MM.1S (cell line): ENCODE data around the gene ITPR3.

Experiments
- DNase-seq: peaks from one replicate; pipeline ENCODE4 v3.0.0-alpha.2; 2015
- H2AFZ ChIP-seq: fragments of 300-600 bp; sonication (generic); 2 replicates; pipeline ENCODE4 v1.6.0; 2016; ENCODE audit warnings: antibody characterized with exemption, low read length
- H3F3A ChIP-seq: fragments of 300-600 bp; sonication (generic); 2 replicates; pipeline ENCODE4 v1.6.1; 2016; ENCODE audit warnings: mild to moderate bottlenecking, antibody characterized with exemption, low read length, moderate library complexity, mixed read lengths; ENCODE audit not compliant: insufficient read depth
- H3K27ac ChIP-seq: fragments of 300-600 bp; sonication (generic); 2 replicates; pipeline ENCODE4 v1.5.1; 2016; ENCODE audit warnings: mild to moderate bottlenecking, low read length
- H3K27me3 ChIP-seq: fragments of 300-600 bp; sonication (generic); replicated peaks from 2 replicates; pipeline ENCODE4 v1.6.0; 2016; ENCODE audit warnings: low read length; ENCODE audit not compliant: insufficient read depth
- H3K36me3 ChIP-seq: fragments of 300-600 bp; sonication (generic); replicated peaks from 2 replicates; pipeline ENCODE4 v1.6.1; 2016; ENCODE audit warnings: mild to moderate bottlenecking, low read length, mixed read lengths; ENCODE audit not compliant: insufficient read depth
- H3K4me1 ChIP-seq: fragments of 300-600 bp; sonication (generic); 2 replicates; pipeline ENCODE4 v1.6.1; 2016; ENCODE audit warnings: low read length, mixed read lengths
- H3K4me2 ChIP-seq: fragments of 300-600 bp; sonication (generic); 2 replicates; pipeline ENCODE4 v1.6.0; 2016; ENCODE audit warnings: low read depth, low read length
- H3K4me3 ChIP-seq: fragments of 300-600 bp; sonication (generic); 2 replicates; pipeline ENCODE4 v1.5.1; 2016; ENCODE audit warnings: low read length, mixed read lengths
- H3K79me2 ChIP-seq: fragments of 300-600 bp; sonication (generic); 2 replicates; pipeline ENCODE4 v1.6.1; 2016; ENCODE audit warnings: mixed run types, low read length, mixed read lengths
- H3K9ac ChIP-seq: fragments of 300-600 bp; sonication (generic); 2 replicates; pipeline ENCODE4 v1.6.1; 2016; ENCODE audit warnings: low read length, mixed read lengths
- H3K9me2 ChIP-seq: fragments of 300-600 bp; sonication (generic); replicated peaks from 2 replicates; pipeline ENCODE4 v1.6.1; 2016; ENCODE audit warnings: mild to moderate bottlenecking, low read length, mixed read lengths; ENCODE audit not compliant: insufficient read depth
- H3K9me3 ChIP-seq: fragments of 300-600 bp; sonication (generic); replicated peaks from 2 replicates; pipeline ENCODE4 v1.6.1; 2016; ENCODE audit warnings: mild to moderate bottlenecking, low read length, mixed read lengths; ENCODE audit not compliant: insufficient read depth
- H4K20me1 ChIP-seq: fragments of 300-600 bp; sonication (generic); 2 replicates; pipeline ENCODE4 v1.6.1; 2016; ENCODE audit warnings: mild to moderate bottlenecking, low read length, moderate library complexity, mixed read lengths; ENCODE audit not compliant: insufficient read depth
- CTCF ChIP-seq: fragments of 300-600 bp; sonication (generic); IDR thresholded peaks from 2 replicates; pipeline ENCODE4 v1.5.1; 2016; ENCODE audit warnings: antibody characterized with exemption, low read length, mixed read lengths
- EZH2 ChIP-seq: fragments of 300-600 bp; sonication (generic); optimal IDR thresholded peaks from 2 replicates; pipeline ENCODE3; 2017; ENCODE audit warnings: low read depth, mild to moderate bottlenecking, antibody characterized with exemption, low read length, mixed read lengths
- EZH2phosphoT487 ChIP-seq: fragments of 300-600 bp; sonication (generic); IDR thresholded peaks from 2 replicates; pipeline ENCODE4 v1.6.1; 2018; ENCODE audit warnings: antibody characterized with exemption, low read length

The ITPR3 gene

GRCh38 chr6:33702345-33702977, 81.3 kb downstream of the ITPR3 start:
- Histone ChIP-seq H2AFZ (no peak overlapping the region), H3K27ac (no peak overlapping the region), H4K20me1 (no peaks in the 10 kb centered on the region), H3K4me1 (peaks cover 22% of the 10 kb centered on the region), H3K4me2 (no peak overlapping the region), H3K79me2 (peaks cover 20% of the 10 kb centered on the region), H3K9ac (no peak overlapping the region), H3K36me3 (no peaks in the 10 kb centered on the region), H3K9me2 (no peaks in the 10 kb centered on the region), H3K9me3 (no peaks in the 10 kb centered on the region), H3K27me3 (no peaks in the 10 kb centered on the region), H3F3A (peaks cover 12% of the 10 kb centered on the region), H3K4me3 (no peak overlapping the region)
- no peak for TF ChIP-seq EZH2
- peak; percentile 36 for TF ChIP-seq CTCF
- no peak for TF ChIP-seq EZH2phosphoT487
- DNase-seq, result peak; percentile 30

- Histone ChIP-seq H3K4me1 (peaks cover 38% of the 10 kb centered on the region), H2AFZ (no peak overlapping the region), H3K4me3 (no peak overlapping the region), H3K9me2 (no peaks in the 10 kb centered on the region), H3K27me3 (no peaks in the 10 kb centered on the region), H3K9ac (no peak overlapping the region), H3K4me2 (no peak overlapping the region), H3K36me3 (no peaks in the 10 kb centered on the region), H3F3A (peaks cover 12% of the 10 kb centered on the region), H3K9me3 (no peaks in the 10 kb centered on the region), H3K27ac (no peak overlapping the region), H3K79me2 (peaks cover 27% of the 10 kb centered on the region), H4K20me1 (no peaks in the 10 kb centered on the region)
- TF ChIP-seq CTCF, result no peak
- no peak for TF ChIP-seq EZH2phosphoT487
- no peak for TF ChIP-seq EZH2
- DNase-seq, result no peak
Measured at GRCh38 chr6:33704215-33705066, 83.3 kb downstream of the ITPR3 start.

GRCh38 chr6:33705268-33705885, 84.3 kb downstream of the ITPR3 start:
- Histone ChIP-seq H3K27ac (no peak overlapping the region), H3K9me3 (no peaks in the 10 kb centered on the region), H3K36me3 (no peaks in the 10 kb centered on the region), H3K9me2 (no peaks in the 10 kb centered on the region), H3K27me3 (no peaks in the 10 kb centered on the region), H2AFZ (no peak overlapping the region), H3K79me2 (peaks cover 36% of the 10 kb centered on the region), H3F3A (peaks cover 13% of the 10 kb centered on the region), H3K4me2 (peak overlapping the region; percentile 22; the same call in 1 of the 2 replicates), H4K20me1 (no peaks in the 10 kb centered on the region), H3K9ac (no peak overlapping the region; the same call in 1 of the 2 replicates), H3K4me1 (peaks cover 47% of the 10 kb centered on the region), H3K4me3 (no peak overlapping the region)
- TF ChIP-seq CTCF (no peak), EZH2phosphoT487 (no peak), EZH2 (no peak)
- no peak for DNase-seq
